Measurements from ENCODE around the gene GDE1.

The GDE1 gene

DNA sequence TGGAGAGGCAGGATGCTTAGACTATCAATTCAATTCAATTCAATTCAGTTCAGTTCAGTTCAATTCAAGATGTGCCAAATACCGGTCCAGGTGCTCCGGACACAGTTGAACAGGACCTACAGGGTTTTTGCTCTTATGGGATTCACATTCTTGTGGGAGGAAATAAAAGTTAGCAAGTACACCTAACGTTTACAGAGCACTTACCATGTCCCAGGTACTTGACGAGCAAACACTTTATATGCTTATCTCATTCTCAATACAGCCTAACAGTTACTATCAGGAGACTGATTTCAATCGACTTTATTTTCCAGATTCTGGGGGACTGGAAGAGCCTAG is 467 bp upstream of the GDE1 start:
- DNase-seq (ENCODE audit: insufficient read length) (no peak), FAIRE-seq (no peak)
- TF ChIP-seq POLR2A (IDR thresholded peaks at IDR 0.05; ENCODE audit: low read depth, low read length), result no peak
- no peak for TF ChIP-seq POLR2AphosphoS5 (IDR thresholded peaks at IDR 0.05; ENCODE audit: low read depth, low read length)
- no peak for TF ChIP-seq TAF1 (IDR thresholded peaks at IDR 0.05; ENCODE audit: borderline replicate concordance, low read depth, low read length)

DNA sequence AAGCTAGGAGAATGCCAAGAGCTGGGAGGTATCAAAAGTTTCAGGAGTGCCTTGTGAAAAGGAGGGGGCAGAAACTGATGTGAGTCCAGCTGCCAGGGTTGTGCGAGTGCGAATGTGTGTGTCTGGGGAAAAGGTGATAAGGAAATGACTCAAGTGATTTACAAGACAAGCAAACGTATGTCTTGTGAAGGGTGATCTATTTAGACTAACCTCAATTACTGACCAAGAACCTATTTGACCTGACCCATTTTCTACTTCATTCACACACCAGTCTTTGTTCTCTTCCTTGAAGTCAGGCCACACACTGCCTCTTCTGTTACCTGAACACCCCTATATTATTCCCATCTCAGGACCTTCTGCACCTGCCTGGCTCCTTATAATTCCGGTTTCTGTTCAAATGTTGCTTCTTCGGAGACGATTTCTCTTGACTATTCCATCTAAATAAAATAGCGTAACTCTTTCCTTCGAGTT is 1.0 kb downstream of the GDE1 start:
- no peak for FAIRE-seq
- DNase-seq (ENCODE audit: insufficient read length), result no peak
- TF ChIP-seq POLR2A (IDR thresholded peaks at IDR 0.05; ENCODE audit: low read depth, low read length) (no peak), POLR2AphosphoS5 (IDR thresholded peaks at IDR 0.05; ENCODE audit: low read depth, low read length) (no peak), TAF1 (IDR thresholded peaks at IDR 0.05; ENCODE audit: borderline replicate concordance, low read depth, low read length) (no peak)

GRCh38 chr16:19518388-19518787 is 3.5 kb downstream of the GDE1 start:
- TF ChIP-seq TAF1 (IDR thresholded peaks at IDR 0.05; ENCODE audit: borderline replicate concordance, low read depth, low read length) (no peak), POLR2AphosphoS5 (IDR thresholded peaks at IDR 0.05; ENCODE audit: low read depth, low read length) (no peak), POLR2A (IDR thresholded peaks at IDR 0.05; ENCODE audit: low read depth, low read length) (no peak)
- DNase-seq (ENCODE audit: insufficient read length), result no peak
- FAIRE-seq, result no peak

DNA sequence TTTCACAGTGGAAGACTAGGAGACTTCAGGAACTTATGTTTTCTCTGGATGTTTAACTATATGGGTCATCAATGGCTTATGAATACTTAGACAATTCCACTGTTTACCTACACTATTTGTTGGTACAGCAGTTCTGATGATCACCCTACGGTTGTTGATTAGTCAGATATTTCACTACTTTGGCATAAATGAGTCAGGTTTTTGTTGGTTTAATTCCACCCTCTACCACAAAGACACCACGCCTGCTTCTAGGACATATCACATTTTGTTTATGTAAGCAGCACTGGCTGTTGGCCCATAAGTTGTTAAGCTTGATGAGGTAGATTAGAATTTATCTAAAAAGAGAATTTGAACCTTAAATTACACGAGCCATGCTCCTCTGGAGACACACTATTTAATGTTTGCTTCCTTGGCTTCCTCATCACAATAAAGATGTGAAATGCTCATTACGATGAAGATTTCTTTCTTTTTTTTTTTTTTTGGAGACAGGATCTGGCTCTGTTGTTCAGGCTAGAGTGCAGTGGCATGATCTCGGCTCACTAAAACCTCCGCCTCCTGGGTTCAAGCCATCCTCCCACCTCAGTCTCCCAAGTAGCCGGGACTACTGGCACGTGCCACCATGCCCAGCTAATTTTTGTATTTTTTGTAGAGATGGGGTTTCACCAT is 4.3 kb downstream of the GDE1 start:
- TF ChIP-seq TAF1 (IDR thresholded peaks at IDR 0.05; ENCODE audit: borderline replicate concordance, low read depth, low read length) (no peak), POLR2A (IDR thresholded peaks at IDR 0.05; ENCODE audit: low read depth, low read length) (no peak), POLR2AphosphoS5 (IDR thresholded peaks at IDR 0.05; ENCODE audit: low read depth, low read length) (no peak)
- DNase-seq (ENCODE audit: insufficient read length), result no peak
- no peak for FAIRE-seq

- no peak for FAIRE-seq
These were observed 6.1 kb downstream of the GDE1 start for GRCh38 chr16:19515757-19516156.

DNA sequence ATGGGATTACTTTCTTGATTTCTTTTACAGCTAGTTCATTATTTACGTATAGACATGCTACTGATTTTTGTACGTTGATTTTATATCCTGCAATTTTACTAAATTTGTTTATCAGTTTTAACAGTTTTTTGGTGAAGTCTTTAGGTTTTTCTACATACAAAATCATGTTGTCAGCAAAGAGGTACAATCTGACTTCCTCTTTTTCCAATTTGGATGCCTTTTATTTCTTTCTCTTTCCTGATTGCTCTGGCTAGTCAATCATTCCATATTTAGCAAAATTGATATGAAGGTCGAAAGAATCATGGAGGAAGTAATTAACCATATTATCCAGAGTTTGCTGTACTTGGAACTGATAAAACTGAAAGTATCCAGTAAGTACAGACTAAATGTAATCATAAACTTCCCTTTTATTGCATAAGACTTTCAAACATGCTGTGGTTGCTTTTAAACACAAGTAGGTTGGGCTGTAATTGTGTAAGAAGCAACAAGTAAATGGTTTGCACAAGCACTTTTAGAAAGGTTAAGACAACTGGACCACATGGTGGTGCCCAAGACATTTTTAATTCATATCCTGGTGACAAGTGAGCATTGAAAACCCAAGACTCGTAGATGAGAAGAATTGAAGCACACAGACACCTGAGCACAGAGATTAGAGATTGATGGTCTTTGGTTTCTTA is 8.4 kb downstream of the GDE1 start:
- FAIRE-seq, result peak; percentile 9
- DNase-seq (ENCODE audit: insufficient read length), result no peak
- TF ChIP-seq POLR2A (IDR thresholded peaks at IDR 0.05; ENCODE audit: low read depth, low read length), result no peak
- no peak for TF ChIP-seq TAF1 (IDR thresholded peaks at IDR 0.05; ENCODE audit: borderline replicate concordance, low read depth, low read length)
- TF ChIP-seq POLR2AphosphoS5 (IDR thresholded peaks at IDR 0.05; ENCODE audit: low read depth, low read length), result no peak

More at GRCh38 chr16:19515757-19516156, 6.1 kb downstream of the GDE1 start:
- no peak for TF ChIP-seq POLR2A (IDR thresholded peaks at IDR 0.05; ENCODE audit: low read depth, low read length)
- no peak for TF ChIP-seq POLR2AphosphoS5 (IDR thresholded peaks at IDR 0.05; ENCODE audit: low read depth, low read length)
- no peak for TF ChIP-seq TAF1 (IDR thresholded peaks at IDR 0.05; ENCODE audit: borderline replicate concordance, low read depth, low read length)
- no peak for DNase-seq (ENCODE audit: insufficient read length)

DNA sequence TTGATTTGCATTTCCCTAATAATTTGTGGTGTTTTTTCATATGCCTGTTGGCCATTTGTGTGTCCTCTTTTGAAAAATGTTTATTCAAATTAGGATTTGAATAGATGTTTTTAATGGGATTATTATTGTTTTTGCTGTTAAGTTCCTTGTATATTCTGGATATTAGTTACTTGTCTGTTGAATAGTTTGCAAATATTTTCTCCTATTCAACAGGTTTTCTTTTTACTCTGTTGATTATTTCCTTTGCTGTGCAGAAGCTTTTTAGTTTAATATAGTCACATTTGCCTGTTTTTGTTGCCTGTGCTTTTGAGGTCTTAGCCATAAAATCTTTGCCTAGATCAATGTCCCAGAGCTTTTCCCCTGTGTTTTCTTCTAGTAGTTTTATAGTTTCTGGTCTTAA is 9.6 kb downstream of the GDE1 start:
- TF ChIP-seq TAF1 (IDR thresholded peaks at IDR 0.05; ENCODE audit: borderline replicate concordance, low read depth, low read length), result no peak
- no peak for TF ChIP-seq POLR2AphosphoS5 (IDR thresholded peaks at IDR 0.05; ENCODE audit: low read depth, low read length)
- TF ChIP-seq POLR2A (IDR thresholded peaks at IDR 0.05; ENCODE audit: low read depth, low read length), result no peak
- no peak for DNase-seq (ENCODE audit: insufficient read length)
- FAIRE-seq, result no peak

DNA sequence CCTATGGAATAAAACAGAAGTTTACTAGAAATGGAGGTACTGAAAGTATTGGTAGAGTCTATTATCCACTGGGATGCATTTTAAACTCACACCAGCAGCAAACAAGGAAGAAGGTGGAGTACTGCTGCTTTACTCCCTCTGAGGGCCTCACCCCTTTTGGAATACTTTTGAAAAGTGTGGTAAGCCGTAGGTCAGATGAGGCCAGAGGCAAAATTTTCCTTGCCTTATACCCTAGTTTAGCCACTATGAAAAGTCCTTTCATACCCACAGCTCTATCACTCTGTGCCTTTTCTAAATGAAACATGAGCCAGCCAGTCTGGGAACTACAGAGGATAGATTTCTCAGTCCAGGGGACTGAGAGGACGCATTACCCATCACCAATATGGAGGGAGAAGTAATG is 14.0 kb downstream of the GDE1 start:
- no peak for FAIRE-seq
- TF ChIP-seq POLR2AphosphoS5 (IDR thresholded peaks at IDR 0.05; ENCODE audit: low read depth, low read length) (no peak), POLR2A (IDR thresholded peaks at IDR 0.05; ENCODE audit: low read depth, low read length) (no peak), TAF1 (IDR thresholded peaks at IDR 0.05; ENCODE audit: borderline replicate concordance, low read depth, low read length) (no peak)
- DNase-seq (ENCODE audit: insufficient read length), result no peak

DNA sequence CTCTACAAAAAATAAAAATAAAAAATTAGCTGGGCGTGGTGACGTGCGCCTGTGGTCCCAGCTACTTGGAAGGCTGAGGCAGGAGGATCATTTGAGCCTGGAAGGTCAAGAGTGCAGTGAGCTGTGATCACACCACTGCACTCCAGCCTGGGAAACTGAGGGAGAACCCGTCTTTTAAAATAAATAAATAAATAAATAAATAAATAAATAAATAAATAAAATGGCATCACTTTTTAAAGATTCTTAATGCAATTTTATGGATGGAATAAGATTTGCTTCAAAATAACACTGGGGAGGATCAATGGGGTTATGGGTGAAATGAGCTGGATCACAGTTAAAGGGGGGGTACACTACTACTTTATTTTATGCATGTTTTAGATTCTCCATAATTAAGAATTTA is 14.9 kb downstream of the GDE1 start:
- FAIRE-seq, result no peak
- TF ChIP-seq POLR2AphosphoS5 (IDR thresholded peaks at IDR 0.05; ENCODE audit: low read depth, low read length), result no peak
- TF ChIP-seq POLR2A (IDR thresholded peaks at IDR 0.05; ENCODE audit: low read depth, low read length), result no peak
- TF ChIP-seq TAF1 (IDR thresholded peaks at IDR 0.05; ENCODE audit: borderline replicate concordance, low read depth, low read length), result no peak
- DNase-seq (ENCODE audit: insufficient read length), result no peak

GRCh38 chr16:19505600-19506303 is 16.1 kb downstream of the GDE1 start:
- no peak for FAIRE-seq
- no peak for TF ChIP-seq POLR2AphosphoS5 (IDR thresholded peaks at IDR 0.05; ENCODE audit: low read depth, low read length)
- TF ChIP-seq TAF1 (IDR thresholded peaks at IDR 0.05; ENCODE audit: borderline replicate concordance, low read depth, low read length), result no peak
- no peak for TF ChIP-seq POLR2A (IDR thresholded peaks at IDR 0.05; ENCODE audit: low read depth, low read length)

GRCh38 chr16:19503461-19504075 is 18.3 kb downstream of the GDE1 start:
- FAIRE-seq (no peak), DNase-seq (ENCODE audit: insufficient read length) (no peak)
- TF ChIP-seq TAF1 (IDR thresholded peaks at IDR 0.05; ENCODE audit: borderline replicate concordance, low read depth, low read length) (no peak), POLR2AphosphoS5 (IDR thresholded peaks at IDR 0.05; ENCODE audit: low read depth, low read length) (no peak), POLR2A (IDR thresholded peaks at IDR 0.05; ENCODE audit: low read depth, low read length) (no peak)

More at GRCh38 chr16:19505600-19506303, 16.1 kb downstream of the GDE1 start:
- DNase-seq (ENCODE audit: insufficient read length), result no peak

All from GM12892 (cell line).